ENCODE results near the gene UBE2V1.
"Not testable (repeated sequence)": the region's sequence is repeated elsewhere in the genome, so short reads cannot be mapped to it uniquely, and the experiment has no call there.

UBE2V1 gene

GRCh38 chr20:50083034-50083433 lies 29.9 kb downstream of the UBE2V1 start:
- DNase-seq, result no peak
- Histone ChIP-seq H3K27me3 (replicated peaks) (no peaks in the 10 kb centered on the region), H3K4me3 (ENCODE audit: low read depth, low read length) (no peak overlapping the region), H3K27ac (no peak overlapping the region), H3K36me3 (replicated peaks) (peaks cover 19% of the 10 kb centered on the region)
- TF ChIP-seq CTCF (IDR thresholded peaks at IDR 0.05; ENCODE audit: low read depth, low read length, missing control alignments), result no peak
- in situ Hi-C loops (cut with HindIII; ENCODE audit: low pct_ligation_motif_present, low sequenced_read_pairs), result no loop called here

GRCh38 chr20:50082056-50082455 lies 30.9 kb downstream of the UBE2V1 start:
- H3K4me3 ChIP-seq (ENCODE audit: low read depth, low read length); H3K27ac ChIP-seq; H3K27me3 ChIP-seq (replicated peaks); DNase-seq; in situ Hi-C loops (cut with HindIII; ENCODE audit: low pct_ligation_motif_present, low sequenced_read_pairs): not testable (repeated sequence)
- H3K36me3 ChIP-seq (replicated peaks), result peaks cover 19% of the 10 kb centered on the region

GRCh38 chr20:50077818-50078601 lies 34.9 kb downstream of the UBE2V1 start:
- no peaks in the 10 kb centered on the region for H3K27me3 ChIP-seq (replicated peaks)
- peaks cover 10% of the 10 kb centered on the region for H3K36me3 ChIP-seq (replicated peaks)
- TF ChIP-seq CTCF (IDR thresholded peaks at IDR 0.05; ENCODE audit: low read depth, low read length, missing control alignments), result no peak
- DNase-seq, result no peak
- H3K4me3 ChIP-seq (ENCODE audit: low read depth, low read length), result no peak overlapping the region
- in situ Hi-C loops (cut with HindIII; ENCODE audit: low pct_ligation_motif_present, low sequenced_read_pairs), result no loop called here
- no peak overlapping the region for H3K27ac ChIP-seq

- H3K27me3 ChIP-seq (replicated peaks), result no peaks in the 10 kb centered on the region
- in situ Hi-C loops (cut with HindIII; ENCODE audit: low pct_ligation_motif_present, low sequenced_read_pairs), result no loop called here
- no peaks in the 10 kb centered on the region for H3K36me3 ChIP-seq (replicated peaks)
- no peak overlapping the region for H3K4me3 ChIP-seq (ENCODE audit: low read depth, low read length)
- no peak overlapping the region for H3K27ac ChIP-seq
- TF ChIP-seq CTCF (IDR thresholded peaks at IDR 0.05; ENCODE audit: low read depth, low read length, missing control alignments), result no peak
- DNase-seq, result no peak
These were observed 39.5 kb downstream of the UBE2V1 start for GRCh38 chr20:50073500-50073899.

- in situ Hi-C loops (cut with HindIII; ENCODE audit: low pct_ligation_motif_present, low sequenced_read_pairs), result no loop called here
- DNase-seq, result peak; percentile 63
- H3K4me3 ChIP-seq (ENCODE audit: low read depth, low read length), result peak overlapping the region; percentile 44
These were observed 41.7 kb downstream of the UBE2V1 start for GRCh38 chr20:50071039-50071888.

More at GRCh38 chr20:50071039-50071888, 41.7 kb downstream of the UBE2V1 start:
- H3K27ac ChIP-seq, result no peak overlapping the region
- no peaks in the 10 kb centered on the region for H3K36me3 ChIP-seq (replicated peaks)
- H3K27me3 ChIP-seq (replicated peaks), result no peaks in the 10 kb centered on the region
- TF ChIP-seq CTCF (IDR thresholded peaks at IDR 0.05; ENCODE audit: low read depth, low read length, missing control alignments), result peak; percentile 97

Measured in brain microvascular endothelial cell (primary cell).